Measurements from ENCODE around the gene CCDC38. TPM values are rescaled to one million over a fixed set of nuclear protein-coding genes. Genes with fewer than 3 reads are reported as not detected.
"Not testable (repeated sequence)": the region's sequence is repeated elsewhere in the genome, so short reads cannot be mapped to it uniquely, and the experiment has no call there.

CCDC38 gene
- total RNA-seq, 1 experiment from 2014 or later = not detected

DNA sequence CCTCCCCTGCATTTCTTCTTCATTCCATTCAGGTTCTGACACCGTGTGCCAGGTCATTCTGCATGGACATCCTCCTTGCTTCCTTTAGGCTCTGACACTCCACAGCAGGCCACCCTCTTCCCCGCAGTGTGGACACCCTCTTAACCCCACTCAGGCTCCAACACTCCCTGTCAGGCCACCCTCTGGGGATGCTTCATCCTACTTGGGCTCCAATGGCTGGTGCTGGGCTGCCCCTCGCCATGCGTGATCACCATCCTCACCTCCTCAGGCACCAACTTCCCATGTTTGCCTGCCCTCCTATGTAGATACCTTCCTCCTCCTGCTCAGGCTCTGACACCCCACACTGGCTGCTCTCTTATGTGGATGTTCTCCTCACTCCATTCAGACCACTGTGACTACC, 90.3 kb downstream of the CCDC38 start:
- DNase-seq (ENCODE audit: low spot score) = no peak
- in situ Hi-C loops (cut with HindIII; ENCODE audit: low sequenced_read_pairs) = no loop called here

DNA sequence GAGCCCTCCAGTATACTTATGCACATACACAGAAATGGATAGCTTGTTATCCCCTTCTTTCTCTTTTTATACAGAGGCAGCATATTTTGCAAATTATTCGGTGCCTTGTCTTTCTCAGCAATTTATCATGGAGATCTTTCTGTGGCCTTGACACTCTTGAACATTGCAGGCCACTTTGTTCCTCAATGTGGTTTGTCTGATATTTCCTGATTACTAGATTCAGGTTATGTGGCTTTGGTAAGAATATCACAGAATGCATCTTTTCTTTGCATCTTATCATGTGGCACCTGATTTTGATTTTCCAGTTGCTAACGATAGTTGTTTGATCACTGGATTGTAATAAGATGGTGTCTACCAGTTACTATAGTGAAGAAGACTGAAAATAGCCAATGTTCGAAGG, 90.8 kb downstream of the CCDC38 start:
- no peak for DNase-seq (ENCODE audit: low spot score)
- in situ Hi-C loops (cut with HindIII; ENCODE audit: low sequenced_read_pairs) = no loop called here

DNA sequence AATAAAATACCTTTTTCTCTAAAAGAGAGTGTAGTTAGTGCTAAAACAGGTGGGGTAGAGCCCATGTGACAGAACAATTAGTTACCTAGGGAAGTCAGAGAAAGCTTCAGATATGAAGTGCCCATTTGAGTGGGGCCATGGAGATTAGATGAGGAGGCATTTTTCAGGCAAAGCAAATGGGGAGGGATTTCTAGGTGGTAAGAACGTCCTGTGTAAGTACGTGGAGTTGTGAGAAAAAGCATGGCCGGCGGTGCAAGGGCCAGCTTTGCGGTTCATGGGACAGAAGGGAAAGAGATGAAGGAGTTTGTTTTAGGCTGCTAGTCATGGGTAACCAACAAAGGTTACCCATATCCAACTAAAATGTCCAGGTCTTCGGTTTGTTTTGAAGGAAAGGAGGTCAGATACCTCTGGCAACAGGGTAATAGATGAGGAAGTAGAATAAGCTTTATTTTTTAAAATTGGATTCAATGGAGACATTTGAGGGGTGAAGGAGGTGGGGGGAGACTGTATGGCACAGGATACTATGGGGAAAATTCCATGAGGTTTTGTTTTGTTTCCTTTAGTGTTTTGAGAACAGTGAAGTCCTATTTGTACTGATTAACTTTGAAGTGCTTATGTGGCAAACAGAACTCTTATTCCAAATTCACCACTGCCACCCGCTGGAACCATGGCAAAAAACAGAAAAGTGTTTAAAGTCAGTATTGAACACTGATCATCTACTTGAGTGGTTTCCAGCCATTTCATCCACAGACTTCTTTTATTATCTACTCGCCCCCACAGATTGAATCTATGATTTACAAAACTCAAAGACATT, 93.6 kb downstream of the CCDC38 start:
- DNase-seq (ENCODE audit: low spot score) = no peak
- in situ Hi-C loops (cut with HindIII; ENCODE audit: low sequenced_read_pairs) = no loop called here

DNA sequence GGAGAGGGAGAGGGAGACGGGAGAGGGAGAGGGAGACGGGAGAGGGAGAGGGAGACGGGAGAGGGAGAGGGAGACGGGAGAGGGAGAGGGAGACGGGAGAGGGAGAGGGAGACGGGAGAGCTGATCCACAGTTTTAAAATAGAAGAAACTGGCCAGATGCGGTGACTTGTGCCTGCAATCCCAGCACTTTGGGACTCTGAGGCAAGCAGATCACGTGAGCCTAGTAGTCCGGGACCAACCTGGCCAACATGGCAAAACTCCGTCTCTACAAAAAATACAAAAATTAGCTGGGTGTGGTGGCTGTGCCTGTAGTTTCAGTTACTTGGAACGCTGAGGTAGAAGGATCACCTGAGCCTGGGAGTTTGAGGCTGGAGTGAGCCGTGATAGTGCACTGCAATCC, 100.0 kb downstream of the CCDC38 start:
- DNase-seq (ENCODE audit: low spot score); in situ Hi-C loops (cut with HindIII; ENCODE audit: low sequenced_read_pairs): not testable (repeated sequence)

GRCh38 chr12:95838125-95838524, 104.3 kb downstream of the CCDC38 start:
- DNase-seq (ENCODE audit: low spot score) = no peak
- in situ Hi-C loops (cut with HindIII; ENCODE audit: low sequenced_read_pairs) = no loop called here

DNA sequence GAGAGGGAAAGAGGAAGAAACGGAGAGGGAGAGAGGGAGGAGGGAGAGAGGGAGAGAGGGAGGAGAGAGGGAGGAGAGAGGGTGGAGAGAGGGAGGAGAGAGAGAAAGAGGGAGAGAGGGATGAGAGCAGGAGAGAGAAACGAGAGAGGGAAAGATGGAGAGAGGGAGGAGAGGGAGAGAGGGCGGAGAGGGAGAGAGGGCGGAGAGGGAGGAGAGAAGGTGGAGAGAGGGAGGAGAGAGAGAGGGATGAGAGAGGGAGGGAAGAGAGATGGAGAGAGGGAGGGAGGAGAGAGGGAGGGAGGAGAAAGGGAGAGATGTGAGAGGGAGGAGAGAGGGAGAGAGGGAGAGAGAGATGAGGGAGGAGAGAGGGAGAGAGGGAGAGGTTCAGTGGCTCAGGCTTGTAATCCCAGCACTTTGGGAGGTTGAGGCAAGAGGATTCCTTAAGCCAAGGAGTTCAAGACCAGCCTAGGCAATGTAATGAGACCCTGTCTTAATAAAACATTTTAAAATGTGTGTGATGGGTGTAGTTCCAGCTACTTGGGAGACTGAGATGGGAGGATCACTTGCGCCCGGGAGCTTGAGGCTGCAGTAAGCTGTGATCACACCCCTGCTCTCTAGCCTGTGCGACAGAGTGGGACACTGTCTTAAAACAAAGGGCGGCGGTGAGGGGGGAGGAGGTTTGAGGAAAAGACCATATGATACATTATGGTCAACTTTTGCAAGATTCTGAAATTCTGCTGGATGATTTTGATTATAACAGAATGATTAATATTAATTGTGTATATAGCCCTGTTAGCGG, 105.0 kb downstream of the CCDC38 start:
- in situ Hi-C loops (cut with HindIII; ENCODE audit: low sequenced_read_pairs) = no loop called here
- DNase-seq (ENCODE audit: low spot score) = no peak

- in situ Hi-C loops (cut with HindIII; ENCODE audit: low sequenced_read_pairs) = no loop called here
- DNase-seq (ENCODE audit: low spot score) = no peak
These were observed 105.7 kb downstream of the CCDC38 start for GRCh38 chr12:95836630-95837239.

DNA sequence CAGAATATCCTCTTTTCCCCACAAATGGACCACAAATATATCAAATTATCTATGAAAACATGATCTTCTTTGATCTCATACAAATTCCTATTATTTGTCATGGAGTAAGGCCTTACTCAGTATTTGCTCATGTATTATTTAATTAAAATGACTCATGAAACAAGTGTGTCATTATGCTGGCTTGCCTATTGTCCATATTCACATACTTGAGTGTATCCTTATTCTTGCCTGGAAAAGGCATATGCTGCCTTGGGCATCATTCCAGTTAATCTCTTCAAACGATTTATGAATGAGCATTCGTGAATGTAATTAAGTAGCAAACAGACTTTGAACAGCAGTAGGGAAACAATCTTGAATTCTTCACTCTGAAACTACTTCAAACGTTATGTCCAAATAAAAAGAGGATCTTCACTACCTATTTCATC, 106.2 kb downstream of the CCDC38 start:
- in situ Hi-C loops (cut with HindIII; ENCODE audit: low sequenced_read_pairs) = no loop called here
- DNase-seq (ENCODE audit: low spot score) = no peak

GRCh38 chr12:95834572-95834971, 107.8 kb downstream of the CCDC38 start:
- DNase-seq (ENCODE audit: low spot score) = no peak
- in situ Hi-C loops (cut with HindIII; ENCODE audit: low sequenced_read_pairs) = no loop called here

GRCh38 chr12:95830335-95831089, 111.9 kb downstream of the CCDC38 start:
- DNase-seq (ENCODE audit: low spot score) = no peak
- in situ Hi-C loops (cut with HindIII; ENCODE audit: low sequenced_read_pairs) = no loop called here

- no peak for DNase-seq (ENCODE audit: low spot score)
- in situ Hi-C loops (cut with HindIII; ENCODE audit: low sequenced_read_pairs) = no loop called here
These were observed 113.0 kb downstream of the CCDC38 start for GRCh38 chr12:95829395-95829794.

- peak; percentile 42 for DNase-seq (ENCODE audit: low spot score)
- in situ Hi-C loops (cut with HindIII; ENCODE audit: low sequenced_read_pairs) = no loop called here
These were observed 122.2 kb downstream of the CCDC38 start for GRCh38 chr12:95820096-95820703.

Other genes starting within 250 kb of the CCDC38 start
- gene NTN4, start 151.8 kb downstream of the CCDC38 start, total RNA-seq (2014; rRNA removed; shearing (Covaris generic)) = 4.0 and 4.4 TPM in 2 replicates
- gene SNRPF, start 83.7 kb downstream of the CCDC38 start, total RNA-seq (2014; rRNA removed; shearing (Covaris generic)) = 3.9 and 6.8 TPM in 2 replicates
- gene AMDHD1, start 717 bp upstream of the CCDC38 start, total RNA-seq (2014; rRNA removed; shearing (Covaris generic)) = 0.27 and 0.62 TPM in 2 replicates
- gene HAL, start 53.7 kb upstream of the CCDC38 start, total RNA-seq (2014; rRNA removed; shearing (Covaris generic)) = 0.06 TPM in 1 of 2 replicates, not detected in the other
- 121 and 165 TPM in 2 replicates for gene LTA4H, start 93.0 kb upstream of the CCDC38 start, total RNA-seq (2014; rRNA removed; shearing (Covaris generic))